ENCODE data around the gene DTX2.
"Not testable (repeated sequence)": the region's sequence is repeated elsewhere in the genome, so short reads cannot be mapped to it uniquely, and the experiment has no call there.

Gene DTX2

DNA sequence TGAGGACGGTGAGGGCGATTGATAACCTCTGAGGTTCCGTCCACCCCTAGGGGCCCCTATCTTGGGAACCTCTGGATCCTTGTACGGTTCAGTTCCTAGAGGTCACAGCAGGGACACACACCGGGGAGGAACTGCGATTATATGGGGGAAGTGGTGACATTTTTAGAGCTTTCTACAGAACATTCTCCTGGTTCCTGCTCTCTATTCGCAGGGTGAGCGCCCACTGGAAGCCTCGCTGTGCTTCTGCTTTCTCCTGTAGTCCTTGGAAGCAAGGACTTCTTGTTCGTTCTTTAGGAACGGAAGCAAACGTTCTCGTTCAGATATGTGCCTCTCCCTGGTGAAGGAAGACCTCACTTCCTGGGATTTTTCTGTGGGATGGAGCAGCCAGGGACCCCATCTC, 26.5 kb downstream of the DTX2 start:
- DNase-seq (ENCODE audit: low read depth in 2 of 2), result not testable (repeated sequence)

DNA sequence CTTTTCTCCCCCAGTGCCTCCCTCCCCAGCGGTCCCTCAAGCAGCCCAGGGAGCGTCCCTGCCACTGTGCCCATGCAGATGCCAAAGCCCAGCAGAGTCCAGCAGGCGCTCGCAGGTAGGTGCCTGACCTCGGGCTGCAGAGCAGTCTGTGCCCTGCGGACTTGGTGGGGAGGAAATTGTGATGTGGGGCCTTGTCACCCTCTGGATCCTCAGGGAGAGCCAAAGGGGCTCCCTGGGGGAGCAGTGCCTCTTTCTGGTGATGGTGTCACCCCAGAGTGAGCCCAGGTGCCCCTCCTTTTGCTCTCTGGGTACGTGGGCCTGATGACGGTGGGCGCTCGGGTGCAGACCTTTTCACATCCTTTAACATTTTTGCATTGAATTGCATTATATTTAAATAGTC, 30.6 kb downstream of the DTX2 start:
- DNase-seq (ENCODE audit: low read depth in 2 of 2), result not testable (repeated sequence)

DNA sequence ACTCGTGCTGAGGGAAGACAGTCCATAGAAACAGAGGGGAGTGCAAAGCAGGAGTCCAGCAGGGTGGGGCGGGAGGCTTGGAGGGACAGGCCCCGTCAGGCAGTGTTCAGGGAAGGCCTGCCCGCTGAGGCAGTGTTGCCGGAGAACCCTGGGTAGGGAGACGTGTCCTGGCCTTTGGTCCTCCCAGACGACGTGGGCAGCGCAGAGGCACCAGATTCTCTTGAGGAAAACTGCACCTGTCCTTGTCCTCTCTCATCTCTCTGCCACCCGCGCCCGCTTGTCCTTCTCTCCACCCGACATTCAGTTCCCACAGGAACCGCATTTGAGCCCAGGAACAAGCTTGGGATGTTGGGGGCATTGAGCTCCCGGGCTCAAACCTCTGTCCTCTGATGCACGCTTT, 34.2 kb downstream of the DTX2 start:
- not testable (repeated sequence) for DNase-seq (ENCODE audit: low read depth in 2 of 2)

DNA sequence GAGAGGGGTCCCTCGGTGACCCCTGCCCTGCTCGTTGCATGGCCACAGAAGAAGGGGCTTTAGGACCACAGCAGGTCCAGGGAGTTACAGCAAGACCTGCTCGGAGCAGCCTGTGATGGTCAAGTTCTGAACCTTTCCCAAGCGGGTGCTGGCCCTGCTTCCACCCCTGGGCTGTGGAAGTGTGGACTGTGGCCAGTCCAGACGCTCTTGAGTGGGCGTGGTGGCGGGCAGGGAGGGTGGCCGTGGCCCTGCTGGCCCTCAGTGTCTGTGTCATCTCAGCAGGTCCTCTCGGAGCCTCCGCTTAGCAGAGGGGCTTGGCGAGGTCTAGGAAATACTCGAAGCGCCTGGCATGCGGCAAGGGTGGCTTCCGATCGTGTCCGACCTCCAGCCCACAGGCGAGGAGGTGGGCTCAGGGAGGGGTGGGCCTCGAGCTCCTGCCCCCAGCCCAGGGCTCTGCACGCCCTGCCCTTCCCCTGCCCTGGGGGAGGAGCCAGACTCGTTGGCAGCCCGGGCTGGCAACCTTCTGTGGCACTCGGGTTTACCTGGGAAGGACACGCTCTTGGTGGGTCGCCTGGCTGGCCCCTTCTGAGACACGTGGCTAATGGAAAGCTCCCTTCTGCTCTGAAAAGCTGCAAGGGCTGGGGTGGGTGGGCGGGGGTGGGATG, 36.5 kb downstream of the DTX2 start:
- not testable (repeated sequence) for DNase-seq (ENCODE audit: low read depth in 2 of 2)

DNA sequence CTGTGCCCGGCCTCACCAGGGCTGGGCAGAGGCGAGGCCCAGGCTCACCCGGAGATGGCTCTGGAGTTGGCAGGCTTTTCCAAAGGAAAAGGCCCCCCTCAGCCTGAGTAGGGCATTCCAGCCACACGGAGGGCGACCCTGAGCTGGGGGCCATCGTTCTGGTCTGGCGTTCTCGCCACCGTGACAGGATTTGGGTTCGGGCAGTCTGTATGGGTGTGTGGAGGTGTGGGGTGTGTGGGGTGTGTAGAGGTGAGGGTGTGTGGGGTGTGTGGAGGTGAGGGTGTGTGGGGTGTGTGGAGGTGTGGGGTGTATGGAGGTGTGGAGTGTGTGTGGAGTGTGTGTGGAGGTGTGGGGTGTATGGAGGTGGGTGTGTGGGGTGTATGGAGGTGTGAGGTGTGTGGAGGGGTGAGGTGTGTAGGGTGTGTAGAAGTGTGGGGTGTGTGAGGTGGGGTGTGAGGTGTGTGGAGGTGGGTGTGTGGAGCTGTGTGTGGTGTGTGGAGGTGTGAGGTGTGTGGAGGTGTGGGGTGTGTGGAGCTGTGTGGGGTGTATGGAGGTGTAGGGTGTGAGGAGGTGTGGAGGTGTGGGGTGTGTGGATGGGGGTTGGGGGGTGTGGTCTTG, 37.2 kb downstream of the DTX2 start:
- DNase-seq (ENCODE audit: low read depth in 2 of 2), result not testable (repeated sequence)

DNA sequence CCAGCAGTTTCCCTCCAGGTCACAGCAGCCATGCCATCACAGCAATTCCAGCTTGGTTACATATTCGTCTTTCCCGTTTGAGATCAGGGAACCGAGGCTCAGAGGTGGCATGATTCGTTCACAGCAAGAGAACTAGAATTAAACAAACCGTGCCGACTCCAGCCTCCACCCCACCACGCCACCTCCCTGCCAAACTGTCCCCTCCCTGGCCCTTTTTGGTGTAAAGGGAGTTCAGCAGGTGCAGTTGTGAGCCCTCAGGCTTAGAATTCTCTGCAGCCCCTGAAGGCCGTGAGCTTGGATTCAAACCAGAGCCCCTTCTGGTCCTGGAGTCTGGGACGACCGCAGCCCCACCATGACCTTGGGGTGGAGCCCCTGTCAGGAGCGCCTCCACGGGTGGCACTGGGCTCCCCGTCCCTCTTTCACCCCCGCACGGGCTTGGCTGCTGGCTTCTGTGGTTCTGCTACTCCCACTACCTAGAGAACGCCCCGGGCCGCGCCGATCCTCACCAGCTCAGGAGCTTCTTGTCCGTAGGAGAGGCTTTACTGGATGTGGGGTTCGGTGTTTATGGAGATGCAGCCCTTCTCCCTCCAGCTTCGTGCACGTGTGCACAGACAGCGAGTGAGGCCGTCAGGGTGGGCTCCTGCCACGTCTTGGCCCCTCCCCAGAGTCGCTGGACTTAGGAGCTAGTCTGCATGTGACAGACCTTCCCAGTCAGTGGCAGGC, 37.9 kb downstream of the DTX2 start:
- DNase-seq (ENCODE audit: low read depth in 2 of 2), result not testable (repeated sequence)

DNA sequence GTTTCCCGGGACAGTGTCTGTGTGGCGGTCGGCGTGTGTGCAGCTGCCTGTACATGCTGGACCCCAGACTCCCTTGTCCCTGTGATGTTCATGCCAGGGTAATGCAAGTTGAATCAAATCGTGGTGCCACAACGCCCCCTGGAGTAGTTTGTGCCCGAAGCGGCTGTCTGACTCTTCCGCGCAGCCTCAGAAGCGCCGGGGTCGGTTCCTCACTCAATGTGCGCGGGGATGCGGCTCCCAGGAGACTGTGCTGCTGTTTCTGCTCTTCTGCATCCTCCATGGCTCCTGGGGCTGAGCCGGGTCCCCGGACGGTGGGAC, 38.4 kb downstream of the DTX2 start:
- DNase-seq (ENCODE audit: low read depth in 2 of 2), result not testable (repeated sequence)

DNA sequence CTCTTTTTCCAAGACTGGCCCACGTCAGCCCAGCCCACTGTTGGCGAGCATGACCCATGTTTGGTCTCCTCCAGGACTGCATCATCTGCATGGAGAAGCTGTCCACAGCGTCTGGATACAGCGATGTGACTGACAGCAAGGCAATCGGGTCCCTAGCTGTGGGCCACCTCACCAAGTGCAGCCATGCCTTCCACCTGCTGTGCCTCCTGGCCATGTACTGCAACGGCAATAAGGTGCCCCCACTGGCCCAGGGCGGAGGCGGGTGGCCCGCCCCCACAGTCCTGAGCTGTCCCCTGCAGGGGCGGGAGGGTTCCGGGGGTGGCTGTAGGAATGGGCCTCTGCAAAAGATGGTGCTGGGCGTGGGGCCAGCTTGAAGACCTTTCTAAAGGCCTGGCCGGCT, 40.7 kb downstream of the DTX2 start:
- not testable (repeated sequence) for DNase-seq (ENCODE audit: low read depth in 2 of 2)

DNA sequence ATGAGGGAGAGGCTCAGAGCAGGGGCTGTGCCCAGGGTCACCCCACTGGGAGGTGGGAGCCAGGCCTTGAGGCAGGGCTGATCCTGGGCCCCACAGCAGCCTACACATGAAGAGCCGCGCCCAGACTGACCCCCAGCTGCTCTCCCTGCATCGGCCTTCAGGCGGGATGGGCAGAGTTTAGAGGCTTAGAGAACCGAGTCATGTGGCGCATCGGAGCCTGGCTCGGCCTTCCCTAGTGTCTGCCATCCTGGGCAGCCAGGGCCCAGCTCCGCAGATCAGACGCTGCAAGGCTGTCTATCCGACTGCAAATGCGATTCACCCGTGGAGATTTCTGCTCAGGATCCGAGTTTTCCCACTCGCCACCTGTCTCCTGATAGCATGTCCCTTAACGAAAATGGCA, 41.3 kb downstream of the DTX2 start:
- DNase-seq (ENCODE audit: low read depth in 2 of 2), result not testable (repeated sequence)

DNA sequence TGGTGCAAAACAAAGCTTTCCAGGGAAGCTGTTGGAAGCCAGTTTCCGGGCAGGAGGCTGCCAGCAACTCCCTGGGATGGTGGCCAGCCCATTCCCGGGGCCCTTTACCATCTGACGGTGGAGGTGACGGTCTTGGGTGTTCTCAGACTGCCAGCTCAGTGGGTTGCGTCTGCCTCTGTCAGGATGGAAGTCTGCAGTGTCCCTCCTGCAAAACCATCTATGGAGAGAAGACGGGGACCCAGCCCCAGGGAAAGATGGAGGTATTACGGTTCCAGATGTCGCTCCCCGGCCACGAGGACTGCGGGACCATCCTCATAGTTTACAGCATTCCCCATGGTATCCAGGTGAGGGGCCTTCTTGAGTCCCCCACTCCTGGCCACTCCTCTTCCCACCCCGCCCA, 41.7 kb downstream of the DTX2 start:
- DNase-seq (ENCODE audit: low read depth in 2 of 2), result not testable (repeated sequence)

DNA sequence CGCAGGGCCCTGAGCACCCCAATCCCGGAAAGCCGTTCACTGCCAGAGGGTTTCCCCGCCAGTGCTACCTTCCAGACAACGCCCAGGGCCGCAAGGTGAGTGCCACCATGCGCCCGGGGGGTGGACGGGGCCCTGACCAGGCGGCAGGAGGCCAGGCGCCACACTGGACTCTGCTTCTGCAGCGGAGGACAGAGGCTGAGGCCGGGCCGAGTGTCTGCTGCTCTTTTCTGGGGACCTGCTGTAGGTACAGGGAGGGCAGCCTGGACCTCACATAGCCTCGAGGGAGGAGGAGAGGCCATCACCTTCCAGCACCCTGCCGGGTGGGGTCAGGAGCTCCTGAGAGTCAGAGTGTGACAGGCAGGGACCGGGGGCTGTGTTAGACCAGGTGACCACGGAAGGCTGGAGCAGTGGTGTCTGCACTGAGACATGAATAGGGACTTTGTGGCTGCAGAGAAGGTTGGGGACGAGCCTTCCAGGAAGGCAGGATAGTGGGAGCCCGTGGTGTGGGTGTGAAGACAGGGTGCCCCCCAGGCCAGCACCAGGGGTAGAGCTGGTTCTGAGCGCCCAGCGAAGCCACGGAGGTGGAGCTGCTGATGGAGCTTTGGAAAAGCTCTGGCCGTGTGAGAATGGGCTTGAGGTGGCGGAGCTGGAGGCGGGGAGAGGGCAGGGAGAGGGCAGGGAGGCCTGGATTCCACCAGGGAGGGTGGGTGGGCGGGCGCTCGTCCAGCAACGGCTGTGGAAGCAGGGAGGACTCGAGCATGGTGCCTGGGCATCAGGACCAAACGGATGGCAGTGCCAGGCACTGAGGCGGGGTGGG, 43.0 kb downstream of the DTX2 start:
- DNase-seq (ENCODE audit: low read depth in 2 of 2), result not testable (repeated sequence)

DNA sequence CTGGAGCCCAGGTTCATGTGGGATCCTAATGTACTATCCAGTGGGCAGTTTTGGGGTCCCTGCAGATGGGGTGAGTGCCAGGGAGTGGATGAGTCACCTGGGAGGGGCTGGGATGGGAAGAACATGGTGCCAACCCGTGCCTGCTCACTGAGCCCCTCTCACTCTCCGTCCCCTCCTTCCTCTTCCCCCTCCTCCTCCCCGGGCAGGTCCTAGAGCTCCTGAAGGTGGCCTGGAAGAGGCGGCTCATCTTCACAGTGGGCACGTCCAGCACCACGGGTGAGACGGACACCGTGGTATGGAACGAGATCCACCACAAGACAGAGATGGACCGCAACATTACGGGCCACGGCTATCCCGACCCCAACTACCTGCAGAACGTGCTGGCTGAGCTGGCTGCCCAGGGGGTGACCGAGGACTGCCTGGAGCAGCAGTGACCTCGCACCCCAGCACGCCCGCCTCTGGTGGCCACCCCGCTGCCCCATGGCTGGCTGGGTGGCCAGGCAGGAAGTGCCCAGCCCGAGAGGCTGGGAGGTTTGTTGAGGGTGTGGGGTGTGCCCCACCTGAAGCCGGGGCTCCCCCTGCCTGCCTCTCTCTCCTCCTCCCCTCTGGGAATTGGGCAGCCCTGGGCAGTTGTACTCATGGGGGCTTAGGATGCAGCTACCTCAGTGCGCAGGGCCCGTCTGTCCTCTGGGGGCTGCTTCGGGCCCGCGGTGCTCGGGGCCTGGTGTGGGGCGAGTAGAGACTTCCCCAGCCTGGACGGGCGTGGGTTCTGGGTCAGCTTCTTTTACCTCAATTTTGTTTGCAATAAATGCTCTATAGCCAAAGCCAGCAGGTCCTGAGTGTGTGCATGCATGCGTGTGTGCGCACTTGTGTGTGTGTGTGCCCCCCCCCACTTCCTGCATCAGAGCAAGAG, 43.9 kb downstream of the DTX2 start:
- DNase-seq (ENCODE audit: low read depth in 2 of 2), result no peak

DNA sequence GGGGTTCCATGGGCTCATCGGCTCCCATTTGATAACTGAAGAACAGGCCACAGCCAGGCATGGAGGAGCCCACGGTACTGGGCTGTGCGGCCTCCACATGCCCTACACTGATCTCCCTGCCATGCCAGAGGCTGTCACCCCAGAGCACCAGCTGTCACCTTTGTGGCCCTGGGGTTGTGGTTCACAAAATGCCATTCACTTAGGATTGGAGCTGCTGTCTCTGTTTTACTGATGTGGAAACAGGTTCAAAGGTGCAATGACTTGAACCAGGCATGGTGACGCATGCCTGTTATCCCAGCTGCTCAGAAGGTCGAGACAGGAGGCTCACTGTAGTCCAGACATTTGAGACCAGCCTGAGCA, 44.6 kb downstream of the DTX2 start:
- no peak for DNase-seq (ENCODE audit: low read depth in 2 of 2)

DNA sequence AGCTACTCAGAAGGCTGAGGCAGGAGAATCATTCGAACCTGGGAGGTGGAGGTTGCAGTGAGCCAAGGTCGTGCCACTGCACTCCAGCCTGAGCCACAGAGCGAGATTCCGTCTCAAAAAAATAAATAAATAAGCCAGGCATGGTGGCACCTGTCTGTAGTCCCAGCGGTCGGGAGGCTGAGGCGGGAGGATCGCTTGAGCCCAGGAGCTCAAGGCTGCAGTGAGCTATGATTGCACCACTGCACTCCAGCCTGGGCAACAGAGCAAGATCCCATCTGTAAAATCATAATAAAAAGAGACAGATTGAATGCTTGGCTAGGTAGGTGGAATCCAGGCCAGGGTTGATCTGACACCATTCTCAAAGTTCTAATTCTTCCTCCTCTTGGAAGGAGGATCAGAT, 45.1 kb downstream of the DTX2 start:
- DNase-seq (ENCODE audit: low read depth in 2 of 2), result not testable (repeated sequence)

DNA sequence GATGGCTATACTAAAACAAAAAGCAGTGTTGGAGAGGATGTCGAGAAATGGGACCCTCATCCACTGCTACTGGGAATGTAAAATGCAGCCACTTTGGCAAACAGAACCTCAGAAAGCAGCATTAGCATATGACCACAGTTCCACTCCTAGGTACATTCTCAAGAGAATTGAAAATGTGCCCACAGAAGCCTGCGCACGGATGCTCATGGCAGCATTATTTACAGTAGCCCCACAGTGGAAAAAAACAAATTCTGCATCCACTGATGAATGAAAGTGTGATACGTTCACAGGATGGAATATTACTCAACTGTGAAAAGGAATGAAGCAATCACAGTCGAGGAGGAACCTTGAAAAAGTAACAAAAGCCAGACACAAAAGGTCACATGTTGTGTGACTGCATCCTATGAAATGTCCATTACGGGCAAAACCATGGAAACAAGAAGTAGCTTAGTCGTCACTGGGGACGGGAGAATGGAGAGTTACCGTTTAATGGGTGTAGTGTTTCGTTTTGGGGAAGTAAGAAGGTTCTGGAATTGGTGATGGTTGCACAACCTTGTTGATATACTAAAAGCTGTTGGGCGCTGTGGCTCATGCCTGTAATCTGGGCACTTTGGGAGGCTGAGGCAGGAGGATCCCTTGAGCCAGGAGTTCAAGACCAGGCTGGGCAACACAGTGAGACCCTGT, 46.4 kb downstream of the DTX2 start:
- DNase-seq (ENCODE audit: low read depth in 2 of 2), result no peak

DNA sequence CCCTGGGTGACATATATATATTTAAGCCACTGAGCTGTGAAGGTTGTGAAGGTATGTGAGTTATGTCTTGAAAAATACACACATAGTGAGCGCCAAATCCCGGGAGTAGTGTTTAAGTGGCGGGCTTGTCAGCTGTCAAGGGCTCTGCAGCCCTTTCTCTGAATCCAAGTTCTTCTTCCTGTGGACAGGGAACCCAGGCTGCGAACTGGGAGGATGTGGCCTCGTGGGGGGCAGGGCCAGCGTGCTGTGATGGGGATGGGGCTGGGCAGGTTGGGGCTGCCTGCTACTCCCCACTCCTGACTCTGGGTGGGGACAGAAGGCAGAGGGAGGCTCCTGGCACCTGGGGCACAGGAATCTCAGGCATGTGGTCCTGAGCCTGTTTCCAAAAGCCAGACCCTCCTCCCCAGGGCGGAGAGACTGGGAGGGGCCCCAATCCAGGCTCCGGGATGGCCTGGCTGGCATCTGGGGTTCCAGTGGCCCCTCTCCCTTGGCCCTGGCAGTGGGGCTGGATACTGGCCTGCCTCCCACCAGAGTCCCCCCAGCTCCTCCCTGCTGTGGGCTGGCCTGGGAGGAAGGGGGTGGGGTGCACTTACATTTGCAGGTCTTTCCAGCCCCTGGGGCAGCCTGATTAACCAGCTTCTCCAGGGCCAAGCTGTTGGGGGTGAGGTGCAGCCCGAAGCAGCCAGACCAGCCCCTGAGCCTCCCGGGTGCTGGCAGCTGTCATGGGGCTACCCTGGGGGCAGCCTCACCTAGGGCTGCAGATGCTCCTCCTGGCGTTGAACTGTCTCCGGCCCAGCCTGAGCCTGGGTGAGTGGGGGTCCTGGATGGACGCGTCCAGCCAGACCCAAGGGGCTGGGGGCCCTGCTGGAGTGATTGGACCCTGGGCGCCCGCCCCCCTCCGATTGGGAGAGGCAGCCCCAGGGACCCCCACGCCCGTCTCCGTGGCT, 48.7 kb downstream of the DTX2 start, which contains the start of gene UPK3B:
UPK3B (plus strand) TSS at position 622 of the 947 bp plus-strand sequence; CDS start at position 723, 101 bp downstream.
- DNase-seq (ENCODE audit: low read depth in 2 of 2), result no peak

DNA sequence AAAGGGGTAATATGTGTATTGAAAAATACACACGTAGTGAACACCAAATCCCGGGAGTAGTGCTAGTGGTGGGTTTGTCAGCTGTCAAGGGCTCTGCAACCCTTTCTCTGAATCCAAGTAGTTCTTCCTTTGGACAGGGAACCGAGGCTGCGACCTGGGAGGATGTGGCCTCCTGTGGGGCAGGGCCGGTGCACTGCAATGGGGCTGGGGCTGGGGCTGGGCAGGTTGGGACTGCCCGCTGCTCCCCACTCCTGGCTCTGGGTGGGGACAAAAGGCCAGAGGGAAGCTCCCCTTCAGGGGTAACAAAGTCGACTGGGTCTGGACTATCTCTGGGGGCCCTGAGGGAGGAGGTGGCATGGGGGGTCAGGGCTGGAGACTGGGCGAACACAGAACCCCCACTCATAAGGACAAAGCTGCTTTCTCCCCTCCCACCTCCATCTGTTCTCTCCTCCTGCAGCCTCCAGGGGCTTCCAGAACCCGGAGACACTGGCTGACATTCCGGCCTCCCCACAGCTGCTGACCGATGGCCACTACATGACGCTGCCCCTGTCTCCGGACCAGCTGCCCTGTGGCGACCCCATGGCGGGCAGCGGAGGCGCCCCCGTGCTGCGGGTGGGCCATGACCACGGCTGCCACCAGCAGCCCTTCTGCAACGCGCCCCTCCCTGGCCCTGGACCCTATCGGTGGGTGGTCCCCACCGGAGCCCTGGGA, 49.8 kb downstream of the DTX2 start:
- DNase-seq (ENCODE audit: low read depth in 2 of 2), result not testable (repeated sequence)
